RWPE2 (cell line): ENCODE results near the gene BSND.
A peak's percentile ranks its signal among the peaks of the same experiment; 100 is the strongest.

Source experiments
- ATAC-seq: fragments of 200-7000 bp; cut with Tn5 transposase; 3 replicates; pipeline ENCODE4 v1.9.1; 2021; ENCODE audit warnings: low read depth
- DNase-seq: peaks from one replicate; pipeline ENCODE4 v3.0.0-alpha.2; 2020; ENCODE audit warnings: low spot score
- H3K27ac ChIP-seq: fragments of 450-650 bp; 2 replicates; pipeline ENCODE4 v1.5.1; 2017; ENCODE audit warnings: mild to moderate bottlenecking; ENCODE audit not compliant: poor library complexity, severe bottlenecking
- H3K27me3 ChIP-seq: fragments of 250-450 bp; sonication (Bioruptor Pico); 2 replicates; pipeline ENCODE4 v1.5.1; 2021; ENCODE audit warnings: mild to moderate bottlenecking, moderate library complexity; ENCODE audit not compliant: insufficient read depth, poor library complexity, severe bottlenecking
- H3K36me3 ChIP-seq: fragments of 250-450 bp; sonication (Bioruptor Pico); 2 replicates; pipeline ENCODE4 v1.5.1; 2020; ENCODE audit warnings: low read depth, mild to moderate bottlenecking, moderate library complexity
- H3K4me1 ChIP-seq: fragments of 250-450 bp; sonication (Bioruptor Pico); 2 replicates; pipeline ENCODE4 v1.5.1; 2021; ENCODE audit warnings: mild to moderate bottlenecking, moderate library complexity; ENCODE audit not compliant: insufficient read depth, poor library complexity, severe bottlenecking
- H3K4me3 ChIP-seq: fragments of 250-450 bp; sonication (Bioruptor Pico); 2 replicates; pipeline ENCODE4 v1.5.1; 2021; ENCODE audit warnings: mild to moderate bottlenecking, moderate library complexity; ENCODE audit not compliant: severe bottlenecking
- H3K9me3 ChIP-seq: fragments of 250-450 bp; sonication (Bioruptor Pico); 2 replicates; pipeline ENCODE4 v1.5.1; 2021; ENCODE audit warnings: mild to moderate bottlenecking, moderate library complexity; ENCODE audit not compliant: severe bottlenecking
- CTCF ChIP-seq: fragments of 450-650 bp; IDR thresholded peaks from one replicate; pipeline ENCODE4 v1.5.1; 2017; ENCODE audit warnings: mild to moderate bottlenecking, moderate library complexity; ENCODE audit not compliant: poor library complexity, severe bottlenecking

Gene BSND

GRCh38 chr1:55006931-55007330 is 8.2 kb downstream of the BSND start:
- no peaks in the 10 kb centered on the region for H3K9me3 ChIP-seq
- H3K27me3 ChIP-seq = no peaks in the 10 kb centered on the region
- H3K4me3 ChIP-seq = no peak overlapping the region
- peaks cover 10% of the 10 kb centered on the region for H3K4me1 ChIP-seq
- peak overlapping the region; percentile 51 for H3K27ac ChIP-seq
- TF ChIP-seq CTCF = no peak
- ATAC-seq (no peak), DNase-seq (no peak)
- no peaks in the 10 kb centered on the region for H3K36me3 ChIP-seq

DNA sequence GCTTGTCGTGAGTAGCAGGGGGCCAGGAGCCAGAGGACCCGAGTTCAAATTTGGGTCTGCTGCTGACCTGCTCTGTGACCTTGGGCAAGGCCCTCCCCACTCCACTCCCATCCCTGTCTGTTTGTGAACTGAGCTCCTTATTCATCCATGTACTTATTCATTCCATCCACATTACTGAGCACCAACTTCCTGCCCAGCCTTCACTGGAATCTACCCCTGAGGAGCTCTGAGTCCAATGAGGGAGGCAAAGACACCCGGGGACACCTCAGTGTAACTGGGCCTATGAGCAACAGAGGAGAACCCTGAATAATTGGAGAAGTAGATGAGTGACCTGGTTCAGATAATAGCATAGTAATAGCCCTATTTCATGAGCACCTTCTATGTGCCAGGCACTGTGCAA is 8.9 kb downstream of the BSND start:
- Histone ChIP-seq H3K9me3 (no peaks in the 10 kb centered on the region), H3K4me1 (peaks cover 10% of the 10 kb centered on the region), H3K27ac (peak overlapping the region; percentile 51), H3K4me3 (no peak overlapping the region), H3K27me3 (no peaks in the 10 kb centered on the region), H3K36me3 (no peaks in the 10 kb centered on the region)
- ATAC-seq (peak; percentile 98), DNase-seq (no peak)
- no peak for TF ChIP-seq CTCF

GRCh38 chr1:55010194-55010886 is 11.6 kb downstream of the BSND start:
- Histone ChIP-seq H3K36me3 (no peaks in the 10 kb centered on the region), H3K4me3 (no peak overlapping the region), H3K4me1 (peaks cover 10% of the 10 kb centered on the region), H3K27ac (no peak overlapping the region), H3K9me3 (no peaks in the 10 kb centered on the region), H3K27me3 (no peaks in the 10 kb centered on the region)
- ATAC-seq (no peak), DNase-seq (peak; percentile 19)
- TF ChIP-seq CTCF = no peak

DNA sequence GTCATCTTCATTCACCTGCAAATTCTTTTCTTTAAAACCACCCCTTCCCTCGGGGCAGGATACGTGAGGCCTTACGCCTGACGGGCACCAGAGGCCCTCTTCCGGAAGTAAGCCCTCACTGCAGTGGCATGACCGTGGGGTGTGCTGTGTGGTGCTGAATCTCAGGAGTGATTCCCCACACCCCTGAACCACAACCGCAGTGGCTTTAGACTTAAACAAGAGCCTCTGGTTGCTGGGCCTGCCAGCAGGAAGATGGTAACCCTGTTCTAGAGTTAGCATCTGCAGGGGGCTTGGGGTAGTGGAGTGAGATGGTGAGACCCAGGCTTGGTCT is 12.1 kb downstream of the BSND start:
- ATAC-seq (no peak), DNase-seq (peak; percentile 26)
- no peak overlapping the region for H3K4me3 ChIP-seq
- H3K27ac ChIP-seq = no peak overlapping the region
- H3K36me3 ChIP-seq = no peaks in the 10 kb centered on the region
- no peaks in the 10 kb centered on the region for H3K27me3 ChIP-seq
- no peaks in the 10 kb centered on the region for H3K9me3 ChIP-seq
- H3K4me1 ChIP-seq = peaks cover 10% of the 10 kb centered on the region
- no peak for TF ChIP-seq CTCF

- Histone ChIP-seq H3K4me1 (peaks cover 6% of the 10 kb centered on the region), H3K9me3 (no peaks in the 10 kb centered on the region), H3K27me3 (no peaks in the 10 kb centered on the region), H3K27ac (no peak overlapping the region), H3K36me3 (no peaks in the 10 kb centered on the region), H3K4me3 (no peak overlapping the region)
- peak; percentile 9 for DNase-seq
- no peak for ATAC-seq
- TF ChIP-seq CTCF = no peak
Measured at GRCh38 chr1:55012661-55013060, 13.9 kb downstream of the BSND start.
